ENCODE results near the gene DAPK1. TPM values are rescaled to one million over a fixed set of nuclear protein-coding genes. Genes with fewer than 3 reads are reported as not detected.

Gene DAPK1
- polyA plus RNA-seq, 1 of the 3 experiments (the other 2 are of a cell fraction) = 0.61 TPM

GRCh38 chr9:87490907-87491306 is 6.8 kb upstream of the DAPK1 start:
- H2AFZ ChIP-seq (ENCODE audit: low read depth) = no peak overlapping the region
- H3K27ac ChIP-seq (ENCODE audit: low read depth in 2 of 2, low read length in 1 of 2) = no peak overlapping the region
- no peaks in the 10 kb centered on the region for H3K79me2 ChIP-seq (ENCODE audit: insufficient read depth)
- ChIA-PET POLR2A (no interaction called here), CTCF (no interaction called here)
- no peak for DNase-seq
- no peak overlapping the region for H3K4me2 ChIP-seq
- TF ChIP-seq MEF2A (IDR thresholded peaks at IDR 0.05; ENCODE audit: borderline replicate concordance, low read depth) = no peak
- no peak for TF ChIP-seq FOSL2 (IDR thresholded peaks at IDR 0.05; ENCODE audit: borderline replicate concordance, low read depth)
- TF ChIP-seq TEAD4 (IDR thresholded peaks at IDR 0.05; ENCODE audit: borderline replicate concordance, insufficient read depth) = no peak
- no peak for TF ChIP-seq CHD2 (IDR thresholded peaks at IDR 0.05; ENCODE audit: low read length, partially characterized antibody)
- TF ChIP-seq TCF12 (IDR thresholded peaks at IDR 0.05) = no peak
- no peak for TF ChIP-seq SMC3 (IDR thresholded peaks at IDR 0.05; ENCODE audit: low read depth, low read length)
- no peak for TF ChIP-seq CTCF (IDR thresholded peaks at IDR 0.05)
- no peak for TF ChIP-seq RFX5 (IDR thresholded peaks at IDR 0.05; ENCODE audit: low read length)
- TF ChIP-seq YY1 (IDR thresholded peaks at IDR 0.05; ENCODE audit: low read depth) = no peak
- no peak for TF ChIP-seq USF2 (IDR thresholded peaks at IDR 0.05; ENCODE audit: borderline replicate concordance, low read depth, low read length)
- no peak for TF ChIP-seq FOXJ3 (CRISPR knock-in tag; IDR thresholded peaks at IDR 0.05)
- no peak for TF ChIP-seq TAF1 (IDR thresholded peaks at IDR 0.05; ENCODE audit: borderline replicate concordance, low read depth, low read length)
- no peaks in the 10 kb centered on the region for H3F3A ChIP-seq (replicated peaks; ENCODE audit: insufficient read depth)
- no peaks in the 10 kb centered on the region for H3K36me3 ChIP-seq (replicated peaks in 1 of 2; ENCODE audit: control insufficient read depth in 1 of 2, insufficient read depth in 2 of 2, low read length in 1 of 2)
- no peak overlapping the region for H3K4me3 ChIP-seq (ENCODE audit: low read depth in 2 of 2, low read length in 1 of 2)
- H3K4me1 ChIP-seq (ENCODE audit: control insufficient read depth in 1 of 2, insufficient read depth in 2 of 2, low read depth in 1 of 2, low read length in 1 of 2) = peaks cover 0 to 13% of the 10 kb centered on the region in 2 experiments; a peak in 1 of 4 replicates
- H3K9me3 ChIP-seq = no peaks in the 10 kb centered on the region
- H3K27me3 ChIP-seq (ENCODE audit: insufficient read depth) = no peaks in the 10 kb centered on the region
- no peak overlapping the region for H3K9ac ChIP-seq
- H3K9me2 ChIP-seq = no peaks in the 10 kb centered on the region
- H4K20me1 ChIP-seq (ENCODE audit: insufficient read depth) = no peaks in the 10 kb centered on the region

GRCh38 chr9:87491523-87491922 is 6.1 kb upstream of the DAPK1 start:
- TF ChIP-seq FOSL2 (IDR thresholded peaks at IDR 0.05; ENCODE audit: borderline replicate concordance, low read depth) = no peak
- no peak for TF ChIP-seq CHD2 (IDR thresholded peaks at IDR 0.05; ENCODE audit: low read length, partially characterized antibody)
- TF ChIP-seq TEAD4 (IDR thresholded peaks at IDR 0.05; ENCODE audit: borderline replicate concordance, insufficient read depth) = no peak
- TF ChIP-seq JUND (IDR thresholded peaks at IDR 0.05) = no peak
- no peak for TF ChIP-seq USF2 (IDR thresholded peaks at IDR 0.05; ENCODE audit: borderline replicate concordance, low read depth, low read length)
- TF ChIP-seq MAX (IDR thresholded peaks at IDR 0.05; ENCODE audit: low read depth) = no peak
- TF ChIP-seq SMC3 (IDR thresholded peaks at IDR 0.05; ENCODE audit: low read depth, low read length) = no peak
- TF ChIP-seq USF1 (IDR thresholded peaks at IDR 0.05; ENCODE audit: borderline replicate concordance, low read depth) = no peak
- no peak for TF ChIP-seq POLR2AphosphoS5 (IDR thresholded peaks at IDR 0.05; ENCODE audit: low read depth, low read length)
- ChIA-PET CTCF (no interaction called here), POLR2A (no interaction called here)
- no peaks in the 10 kb centered on the region for H3K9me3 ChIP-seq
- DNase-seq = no peak
- H3K79me2 ChIP-seq (ENCODE audit: insufficient read depth) = no peaks in the 10 kb centered on the region
- no peaks in the 10 kb centered on the region for H3K36me3 ChIP-seq (replicated peaks in 1 of 2; ENCODE audit: control insufficient read depth in 1 of 2, insufficient read depth in 2 of 2, low read length in 1 of 2)
- no peaks in the 10 kb centered on the region for H3F3A ChIP-seq (replicated peaks; ENCODE audit: insufficient read depth)
- H3K4me2 ChIP-seq = no peak overlapping the region
- 48% methylated on average over 3 of the region's 3 CpGs for WGBS (ENCODE audit: low lambda C conversion rate)
- no peaks in the 10 kb centered on the region; the same call in 1 of the 2 replicates for H3K27me3 ChIP-seq (ENCODE audit: insufficient read depth)
- no peaks in the 10 kb centered on the region for H3K9me2 ChIP-seq
- no peak overlapping the region for H3K27ac ChIP-seq (ENCODE audit: low read depth in 2 of 2, low read length in 1 of 2)
- no peak overlapping the region for H3K4me3 ChIP-seq (ENCODE audit: low read depth in 2 of 2, low read length in 1 of 2)
- H2AFZ ChIP-seq (ENCODE audit: low read depth) = no peak overlapping the region
- H4K20me1 ChIP-seq (ENCODE audit: insufficient read depth) = no peaks in the 10 kb centered on the region
- H3K4me1 ChIP-seq (ENCODE audit: control insufficient read depth in 1 of 2, insufficient read depth in 2 of 2, low read depth in 1 of 2, low read length in 1 of 2) = peaks cover 0 to 13% of the 10 kb centered on the region in 2 experiments; a peak in 1 of 4 replicates
- no peak overlapping the region for H3K9ac ChIP-seq

All from SK-N-SH (cell line).